T47D (cell line): ENCODE measurements around the gene B4GALNT1.
"Not testable (repeated sequence)": the region's sequence is repeated elsewhere in the genome, so short reads cannot be mapped to it uniquely, and the experiment has no call there.

Experiments
- DNase-seq, 2 experiments: peaks; one replicate each; pipeline versions ENCODE4 v3.0.0 to v3.0.0-alpha.2; 2011 to 2012; ENCODE audit warnings: low read depth in 1 of 2, low spot score in 1 of 2
- JUND ChIP-seq: IDR thresholded peaks from 2 replicates; pipeline ENCODE4 v1.6.1; 2012; ENCODE audit warnings: low read depth
- in situ Hi-C: cut with HindIII; loops from 2 replicates; pipeline ENCODE4 v1.10.0; 2016; ENCODE audit warnings: low sequenced_read_pairs, low pct_unique_long_range_greater_than_20kb

Gene B4GALNT1

DNA sequence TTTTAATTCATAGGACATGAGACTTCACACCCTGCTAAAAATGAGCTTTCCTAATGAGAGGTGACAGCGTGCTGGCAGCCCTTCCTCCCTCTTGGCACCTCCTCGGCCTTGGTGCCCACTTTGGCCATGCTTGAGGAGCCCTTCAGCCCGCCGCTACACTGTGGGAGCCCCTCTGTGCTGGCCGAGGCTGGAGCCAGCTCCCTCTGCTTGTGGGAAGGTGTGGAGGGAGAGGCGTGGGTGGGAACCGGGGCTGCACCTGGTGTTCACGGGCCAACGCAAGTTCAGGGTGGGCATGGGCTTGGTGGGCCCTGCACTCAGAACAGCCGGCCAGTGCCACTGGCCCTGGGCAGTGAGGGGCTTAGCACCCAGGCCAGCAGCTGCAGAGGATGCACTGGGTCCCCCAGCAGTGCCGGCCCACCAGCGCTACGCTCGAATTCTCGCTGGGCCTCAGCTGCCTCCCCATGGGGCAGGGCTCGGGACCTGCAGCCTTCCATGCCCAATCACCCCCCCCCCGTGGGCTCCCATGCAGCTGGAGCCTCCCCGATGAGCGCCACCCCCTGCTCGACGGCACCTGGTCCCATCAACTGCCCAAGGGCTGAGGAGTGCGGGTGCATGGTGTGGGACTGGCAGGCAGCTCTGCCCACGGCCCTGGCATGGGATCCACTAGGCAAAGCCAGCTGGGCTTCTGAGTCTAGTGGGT is 22.7 kb upstream of the B4GALNT1 start:
- no peak for TF ChIP-seq JUND
- DNase-seq: no peak
- in situ Hi-C loops: no loop called here

DNA sequence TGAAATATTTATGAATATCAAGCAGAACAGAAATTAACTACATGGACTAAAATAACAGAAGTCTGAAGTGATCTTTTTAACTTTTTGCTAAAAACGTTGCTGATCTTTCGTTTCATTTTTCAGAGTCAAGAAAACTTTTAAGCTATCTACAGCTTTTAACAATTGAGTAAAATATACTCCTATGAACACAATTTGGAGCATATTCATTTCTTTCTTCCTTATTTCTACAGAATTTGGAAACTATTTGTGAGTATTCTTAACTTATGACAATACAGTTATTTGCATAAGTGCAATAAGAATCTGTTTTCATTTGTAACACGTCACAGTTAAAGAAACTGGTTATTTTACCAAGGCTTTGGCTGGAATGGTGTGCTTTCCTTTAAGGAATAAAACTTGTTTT is 21.0 kb upstream of the B4GALNT1 start:
- DNase-seq: no peak
- in situ Hi-C loops: no loop called here
- no peak for TF ChIP-seq JUND

GRCh38 chr12:57646659-57647049 is 13.7 kb upstream of the B4GALNT1 start:
- in situ Hi-C loops, DNase-seq: not testable (repeated sequence)

GRCh38 chr12:57645990-57646658 is 13.1 kb upstream of the B4GALNT1 start:
- DNase-seq: peak in 1 of 2 experiments; percentile 63
- in situ Hi-C loops: not testable (repeated sequence)

DNA sequence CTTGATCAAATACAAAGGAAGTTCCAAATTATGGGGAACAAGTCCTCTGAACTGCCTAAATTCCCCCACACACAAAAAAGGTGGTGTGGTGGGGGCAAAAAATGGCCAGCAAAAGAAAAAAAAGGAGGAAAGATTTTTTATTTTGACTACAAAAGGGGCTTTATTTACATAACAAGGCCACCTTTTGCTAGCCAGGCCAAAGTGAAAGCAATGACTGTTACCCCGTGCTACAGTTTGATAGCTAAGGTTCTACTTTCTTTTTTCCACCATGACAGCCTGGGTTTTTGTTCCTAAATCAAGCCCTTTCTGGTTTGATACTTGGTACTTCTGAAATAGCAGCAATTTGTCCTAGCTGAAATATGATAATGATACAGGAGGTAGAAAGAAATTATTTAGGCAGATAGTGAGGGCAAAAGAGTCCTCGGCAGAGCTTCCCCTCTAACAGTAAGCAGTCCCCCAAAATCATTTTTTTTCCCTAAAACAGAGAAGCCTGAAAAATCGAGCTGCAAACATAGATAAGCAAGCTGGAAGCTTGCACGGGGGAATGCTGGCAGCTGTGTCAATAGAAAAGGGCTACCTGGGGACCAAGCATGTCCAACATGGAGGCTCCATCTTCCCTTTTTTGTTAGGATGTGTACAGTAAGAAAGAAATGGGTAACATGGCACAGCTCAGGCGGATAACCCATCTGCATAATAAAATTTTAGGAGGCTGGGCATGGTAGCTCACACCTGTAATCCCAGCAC is 8.9 kb upstream of the B4GALNT1 start:
- in situ Hi-C loops: no loop called here
- no peak for DNase-seq
- no peak for TF ChIP-seq JUND

DNA sequence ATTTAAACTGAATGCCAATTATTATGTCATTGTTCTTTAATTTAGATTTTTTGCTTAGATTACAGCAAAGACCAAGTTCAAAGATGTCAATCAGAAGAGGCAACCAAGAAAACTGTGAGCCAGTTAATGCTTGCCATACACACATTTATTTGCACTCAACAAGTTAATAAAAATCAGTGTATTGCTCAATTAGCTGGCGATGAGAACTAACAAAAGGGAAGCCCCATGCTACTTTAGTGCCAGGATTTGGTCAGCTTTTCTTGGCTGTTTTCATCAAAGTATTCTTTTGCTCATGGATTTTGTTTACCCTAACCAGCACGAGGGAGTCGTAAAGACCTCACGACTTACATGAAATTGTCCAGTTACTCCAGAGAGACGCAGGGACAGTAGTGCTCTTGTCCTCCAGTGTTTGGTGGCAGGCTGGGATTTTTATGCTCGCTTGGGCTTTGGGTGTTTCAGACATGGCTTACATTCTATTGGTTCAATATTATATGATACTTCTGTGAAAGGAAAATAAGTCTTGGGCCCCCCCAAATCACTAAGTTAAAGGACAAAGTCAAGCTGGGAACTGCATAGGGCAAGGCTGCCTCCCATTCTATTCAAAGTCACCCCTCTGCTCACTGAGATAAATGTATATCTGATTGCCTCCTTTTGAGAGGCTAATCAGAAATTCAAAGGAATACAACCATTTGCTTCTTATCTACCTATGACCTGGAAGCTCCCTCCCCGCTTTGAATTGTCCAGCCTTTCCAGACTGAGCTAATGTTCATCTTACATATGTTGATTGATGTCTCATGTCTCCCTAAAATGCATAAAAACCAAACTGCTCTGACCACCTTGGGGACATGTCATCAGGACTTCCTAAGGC is 7.4 kb upstream of the B4GALNT1 start:
- no peak for DNase-seq
- TF ChIP-seq JUND: no peak
- in situ Hi-C loops: no loop called here

DNA sequence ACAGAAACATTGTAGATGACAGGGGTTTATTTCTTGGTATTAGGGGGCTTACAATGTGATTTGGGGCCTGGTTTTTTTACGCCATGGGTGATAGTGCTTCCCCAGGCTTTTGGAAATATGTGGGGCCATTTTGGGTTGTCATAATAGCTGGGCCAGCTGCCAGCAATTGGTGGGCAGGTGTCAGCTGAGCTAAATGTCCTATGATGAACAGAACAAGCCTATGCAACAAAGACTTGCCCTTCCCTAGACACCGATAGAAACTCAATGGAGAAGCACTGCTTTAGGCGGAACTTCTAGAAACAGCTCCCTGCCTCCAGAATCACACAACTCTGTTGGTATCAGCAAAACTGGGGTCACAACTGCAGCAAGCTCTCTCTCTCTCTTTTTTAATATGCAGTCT is 5.1 kb upstream of the B4GALNT1 start:
- in situ Hi-C loops: no loop called here
- TF ChIP-seq JUND: no peak

GRCh38 chr12:57637364-57637763 is 4.4 kb upstream of the B4GALNT1 start:
- in situ Hi-C loops: no loop called here
- no peak for TF ChIP-seq JUND
- DNase-seq: no peak

More for the DNA sequence above, 5.1 kb upstream of the B4GALNT1 start:
- no peak for DNase-seq

- in situ Hi-C loops, DNase-seq: not testable (repeated sequence)
These were observed 3.7 kb upstream of the B4GALNT1 start for GRCh38 chr12:57636731-57637130.

DNA sequence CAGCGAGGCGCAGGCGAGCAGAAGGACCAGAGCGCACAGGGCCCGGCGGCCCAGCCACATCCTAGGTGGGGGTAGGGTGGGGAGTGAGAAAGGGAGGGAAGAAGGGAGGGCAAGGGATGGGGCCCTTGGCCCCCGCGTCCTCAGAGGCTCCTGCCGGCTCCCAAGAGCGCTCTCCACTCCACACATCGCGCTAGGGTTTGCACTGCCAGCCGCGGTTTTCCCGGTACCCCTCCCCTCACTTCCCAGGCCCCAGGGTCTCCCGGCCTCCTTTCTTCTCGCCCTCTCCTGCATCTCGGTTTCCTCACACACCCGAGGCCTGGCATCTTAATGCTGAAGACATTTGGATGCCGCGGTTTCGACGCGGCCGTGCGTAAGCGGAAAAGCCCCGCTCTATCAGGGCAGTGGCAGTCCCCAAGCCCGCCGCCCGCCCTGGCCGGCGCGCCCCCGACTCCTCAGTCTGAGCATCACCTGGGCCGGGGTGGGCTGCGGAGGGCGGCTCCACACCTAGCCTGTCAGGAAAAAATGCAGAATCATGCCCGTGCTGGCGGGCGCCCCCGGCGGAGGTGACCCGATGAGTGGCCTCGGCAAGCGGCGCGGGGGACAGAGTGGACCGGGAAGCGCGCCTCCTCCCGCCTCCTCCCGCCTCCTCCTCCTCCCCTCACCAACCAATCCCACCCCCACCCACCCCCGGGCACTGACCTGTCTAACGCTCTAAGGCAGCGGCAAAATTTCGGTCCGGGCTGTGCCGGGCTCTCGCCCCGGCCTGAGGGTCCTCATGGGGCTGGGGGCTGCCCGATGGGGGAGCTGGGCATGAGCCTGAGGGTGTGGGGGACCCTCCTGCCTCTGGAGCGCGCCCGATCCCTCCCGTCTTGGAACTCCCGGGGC is 686 bp downstream of the B4GALNT1 start:
- DNase-seq: peak in 1 of 2 experiments; percentile 11
- in situ Hi-C loops: no loop called here
- no peak for TF ChIP-seq JUND

DNA sequence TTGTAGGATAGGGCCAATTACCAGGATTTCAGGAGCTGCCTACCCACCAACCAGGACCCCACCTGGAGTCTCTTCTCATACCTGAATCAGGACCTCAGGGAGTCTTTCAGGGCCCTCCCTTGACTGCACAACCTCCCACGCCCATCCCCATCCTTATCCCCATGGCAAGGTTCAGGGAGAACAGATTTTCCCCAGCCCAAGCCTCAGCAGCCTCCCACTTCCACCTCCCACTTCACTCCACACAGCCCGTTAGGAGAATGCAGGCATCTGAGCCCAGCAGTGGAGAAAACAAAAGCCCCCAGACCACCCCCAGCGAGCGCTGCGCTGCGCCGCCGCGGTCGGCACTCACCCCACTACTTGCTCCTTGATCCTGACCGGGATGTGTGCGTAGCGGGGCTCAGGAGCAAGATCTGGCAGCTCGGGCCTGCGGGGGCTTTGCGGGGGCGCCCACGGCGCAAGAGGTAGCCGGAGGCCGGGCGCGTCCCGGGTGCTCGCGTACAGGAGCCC is 1.4 kb downstream of the B4GALNT1 start:
- no peak for DNase-seq
- no peak for TF ChIP-seq JUND
- in situ Hi-C loops: no loop called here
